HepG2 (cell line): ENCODE results near the gene F12. TPM values are rescaled to one million over a fixed set of nuclear protein-coding genes. Genes with fewer than 3 reads are reported as not detected.
A peak's percentile ranks its signal among the peaks of the same experiment; 100 is the strongest.

Source experiments
- ATAC-seq: fragments of 200-7000 bp; cut with Tn5 transposase; 3 replicates; pipeline ENCODE4 v1.9.1; 2020; ENCODE audit warnings: mild to moderate bottlenecking, moderate library complexity
- BruUV-seq: library from RNA; stranded (reverse); fragments of 400-500 nt; replicated peaks from 2 replicates; lab custom pipeline; 2021; lab: Mats Ljungman, UMichigan
- CTCF ChIA-PET: fragments of 300-600 bp; formaldehyde crosslinking; extraction: SDS; loops from one replicate; lab custom pipeline; 2021; ENCODE audit warnings: low total read pairs, inconsistent platforms, low intra/inter-chr PET ratio; lab: Yijun Ruan, JAX
- POLR2A ChIA-PET: fragments of 350-600 bp; sonication (Branson Sonifier 250); formaldehyde crosslinking; loops from one replicate; lab custom pipeline; 2020; ENCODE audit warnings: antibody characterized with exemption, inconsistent platforms; lab: Yijun Ruan, JAX
- DNase-seq: peaks from one replicate; pipeline ENCODE4 v3.0.0-alpha.2; 2015; ENCODE audit warnings: low spot score
- FAIRE-seq: peaks from 3 replicates; lab custom pipeline; 2011; peaks lifted over from hg19 to GRCh38; lab: Jason Lieb, UNC
- H2AFZ ChIP-seq: one replicate; pipeline ENCODE4 v1.6.1; 2011; ENCODE audit warnings: low read length, inconsistent platforms
- H3K27ac ChIP-seq: fragments of 300-600 bp; 3 replicates; pipeline ENCODE4 v1.8.0; 2011; ENCODE audit warnings: mixed run types, mild to moderate bottlenecking, mixed read lengths, low read length, inconsistent platforms; ENCODE audit not compliant: insufficient read depth; ENCODE audit errors: extremely low read length
- H3K27me3 ChIP-seq, 2 experiments: fragments of 200-600 bp in 1 of 2; 2 replicates in 1 of 2; 3 replicates in 1 of 2; pipeline versions ENCODE4 v1.6.0 to v1.8.0; 2011; ENCODE audit warnings: low read length in 2 of 2, mild to moderate bottlenecking in 2 of 2, moderate library complexity in 2 of 2, inconsistent platforms in 1 of 2; ENCODE audit not compliant: insufficient read depth in 2 of 2, control insufficient read depth in 1 of 2
- H3K36me3 ChIP-seq, 2 experiments: fragments of 200-600 bp in 1 of 2; replicated peaks in 1 of 2; 2 replicates in 1 of 2; 3 replicates in 1 of 2; pipeline versions ENCODE4 v1.5.1 to v1.8.0; 2011; ENCODE audit warnings: low read length in 2 of 2, inconsistent platforms in 1 of 2; ENCODE audit not compliant: insufficient read depth in 2 of 2, control insufficient read depth in 1 of 2
- H3K4me1 ChIP-seq: 2 replicates; pipeline ENCODE4 v1.5.1; 2012; ENCODE audit warnings: low read length, inconsistent platforms; ENCODE audit not compliant: insufficient read depth
- H3K4me2 ChIP-seq: 2 replicates; pipeline ENCODE4 v1.6.0; 2011; ENCODE audit warnings: low read depth, low read length, inconsistent platforms
- H3K4me3 ChIP-seq, 3 experiments: fragments of 200-600 bp in 1 of 3; sonication (generic), shearing (Covaris generic) in 1 of 3; replicated peaks in 1 of 3; 2 replicates each; pipeline ENCODE4 v1.5.1; 2011 to 2016; ENCODE audit warnings: low read length in 3 of 3, inconsistent platforms in 2 of 3, low read depth in 2 of 3, mild to moderate bottlenecking in 2 of 3, control low read depth in 1 of 3, mixed read lengths in 1 of 3; ENCODE audit not compliant: insufficient read depth in 1 of 3
- H3K79me2 ChIP-seq: one replicate; pipeline ENCODE4 v1.6.1; 2011; ENCODE audit warnings: low read length, inconsistent platforms; ENCODE audit not compliant: insufficient read depth
- H3K9ac ChIP-seq: 2 replicates; pipeline ENCODE4 v1.6.0; 2011; ENCODE audit warnings: mild to moderate bottlenecking, low read depth, low read length, inconsistent platforms; ENCODE audit not compliant: insufficient read depth
- H3K9me3 ChIP-seq: 2 replicates; pipeline ENCODE4 v1.5.1; 2012; ENCODE audit warnings: mild to moderate bottlenecking, low read length
- H4K20me1 ChIP-seq: 2 replicates; pipeline ENCODE4 v1.6.0; 2011; ENCODE audit warnings: inconsistent platforms, mild to moderate bottlenecking, low read length, moderate library complexity; ENCODE audit not compliant: insufficient read depth
- AGO1 ChIP-seq: fragments of 200-400 bp; formaldehyde crosslinking; IDR thresholded peaks from 2 replicates; pipeline ENCODE4 v1.6.1; 2017; ENCODE audit warnings: mild to moderate bottlenecking, low read depth, low read length, moderate library complexity; ENCODE audit not compliant: poor library complexity, severe bottlenecking
- AKAP8 ChIP-seq: sonication (generic); formaldehyde crosslinking; IDR thresholded peaks from 2 replicates; pipeline ENCODE4 v1.5.1; 2020; ENCODE audit warnings: mild to moderate bottlenecking, missing genetic modification reagents
- ARNT ChIP-seq: fragments of 450-650 bp; IDR thresholded peaks from 2 replicates; pipeline ENCODE4 v1.6.1; 2017
- ERF ChIP-seq: IDR thresholded peaks from 2 replicates; pipeline ENCODE4 v1.6.1; 2018; ENCODE audit warnings: missing biosample characterization, missing genetic modification reagents
- HMGA1 ChIP-seq: sonication (generic); formaldehyde crosslinking; conservative IDR thresholded peaks from 2 replicates; pipeline ENCODE4 v1.4.0; 2020; ENCODE audit warnings: missing genetic modification reagents
- POLR2G ChIP-seq: fragments of 200-400 bp; formaldehyde crosslinking; IDR thresholded peaks from 2 replicates; pipeline ENCODE4 v1.6.1; 2018; ENCODE audit warnings: mild to moderate bottlenecking, low read depth, low read length, moderate library complexity
- SAP130 ChIP-seq: IDR thresholded peaks from 2 replicates; pipeline ENCODE4 v1.6.1; 2016; ENCODE audit warnings: low read depth
- TBL1XR1 ChIP-seq: fragments of 150-350 bp; IDR thresholded peaks from 2 replicates; pipeline ENCODE4 v1.6.1; 2014; ENCODE audit warnings: borderline replicate concordance, low read length; ENCODE audit not compliant: partially characterized antibody
- ZNF160 ChIP-seq: sonication (generic); formaldehyde crosslinking; IDR thresholded peaks from 2 replicates; pipeline ENCODE4 v1.8.0; 2022; ENCODE audit warnings: mild to moderate bottlenecking, inconsistent platforms, missing genetic modification reagents
- WGBS: methylation state at CpG from one replicate; pipeline ENCODE4 v1.1.6; 2017; ENCODE audit warnings: low lambda C conversion rate; 5-methylcytosine and 5-hydroxymethylcytosine counted together
- in situ Hi-C: cut with HindIII; loops from 2 replicates; pipeline ENCODE4 v1.10.0; 2017; ENCODE audit warnings: low pct_unique_long_range_greater_than_20kb; ENCODE audit not compliant: extremely low pct_ligation_motif_present
- intact Hi-C: fragments of 100-400 bp; cut with micrococcal nuclease; formaldehyde crosslinking; loops from one replicate; pipeline ENCODE4 v1.10.0; 2022; ENCODE audit not compliant: unreplicated experiment
- polyA plus RNA-seq, 8 experiments: library from polyadenylated mRNA; depleted of rRNA in 3 of 8; stranded (reverse) in 7 of 8; unstranded in 1 of 8; fragments of >200 nt; fragmentation: Illumina TruSeq in 4 of 8; extraction: Trizol in 4 of 8; gene quantifications; 2 replicates each; pipeline versions ENCODE4 v1.2.1 to v1.2.3, GENCODE V29; 2011 to 2016; ENCODE audit warnings: low read depth in 4 of 8, missing spikeins in 1 of 8, mixed read lengths in 1 of 8; ENCODE audit not compliant: insufficient read depth in 1 of 8
- total RNA-seq, 5 experiments: library from RNA; depleted of rRNA; stranded (reverse); fragments of >200 nt; fragmentation: Illumina TruSeq; extraction: Trizol; gene quantifications; 2 replicates each; pipeline ENCODE4 v1.2.3, GENCODE V29; 2016; ENCODE audit warnings: low read depth in 1 of 5

Gene F12
- total and polyA plus RNA-seq, 2 of the 13 experiments (the other 11 are each of a cell fraction or from before 2014, with no cell fraction given) = 2.5 to 3.0 TPM

GRCh38 chr5:177430140-177430951 is 21.0 kb upstream of the F12 start (continued):
- TF ChIP-seq TBL1XR1 (no peak), ERF (CRISPR knock-in tag) (no peak), AGO1 (peak; percentile 87), ARNT (no peak), ZNF160 (CRISPR knock-in tag) (no peak)
- TF ChIP-seq, all 625 proteins: peak for 4

GRCh38 chr5:177429248-177430040 is 20.1 kb upstream of the F12 start:
- no TSS peak for BruUV-seq
- DNase-seq = no peak
- H3K4me3 ChIP-seq = no peak overlapping the region
- H4K20me1 ChIP-seq = no peaks in the 10 kb centered on the region
- in situ Hi-C loops = no loop called here
- peaks cover 14% of the 10 kb centered on the region for H3K79me2 ChIP-seq
- no peak overlapping the region for H3K27ac ChIP-seq
- H3K36me3 ChIP-seq = peaks cover 14 to 22% of the 10 kb centered on the region in 2 experiments; a peak in 4 of 5 replicates
- peaks cover 0 to 1% of the 10 kb centered on the region in 2 experiments; a peak in 1 of 5 replicates for H3K27me3 ChIP-seq
- H2AFZ ChIP-seq = no peak overlapping the region
- CTCF ChIA-PET = no interaction called here
- no peaks in the 10 kb centered on the region for H3K9me3 ChIP-seq
- POLR2A ChIA-PET = interaction anchor here (0.7 to 1.0 kb wide), 3 partner anchors 14 to 120 kb away, joined by 4 read pairs; no protein-coding TSS in a partner anchor
- no peak overlapping the region for H3K4me2 ChIP-seq
- intact Hi-C loops = no loop called here
- no peak for FAIRE-seq
- no peak overlapping the region for H3K9ac ChIP-seq
- no peak for TF ChIP-seq HMGA1
- TF ChIP-seq AKAP8 = 0 out of 2 replicates have a peak, but pooled peaks have one; percentile 46
- 0 out of 2 replicates have a peak, but pooled peaks have one; percentile 11 for TF ChIP-seq SAP130 (CRISPR knock-in tag)
- 0 out of 2 replicates have a peak, but pooled peaks have one; percentile 13 for TF ChIP-seq POLR2G
- no peak for ATAC-seq
- H3K4me1 ChIP-seq = peaks cover 42% of the 10 kb centered on the region
- 94% methylated on average over 4 of the region's 6 CpGs for WGBS
